HL-60 (cell line): ENCODE data around the gene LLCFC1.

Experiments used
- CTCF ChIP-seq: IDR thresholded peaks from one replicate; pipeline ENCODE4 v1.5.1; 2011; ENCODE audit warnings: low read length, control low read depth, inconsistent platforms; ENCODE audit not compliant: insufficient read depth
- GABPA ChIP-seq: IDR thresholded peaks from 2 replicates; pipeline ENCODE4 v1.6.1; 2012; ENCODE audit warnings: low read depth
- POLR2AphosphoS5 ChIP-seq: IDR thresholded peaks from 2 replicates; pipeline ENCODE4 v1.6.1; 2012; ENCODE audit warnings: low read depth
- REST ChIP-seq: IDR thresholded peaks from 2 replicates; pipeline ENCODE4 v1.6.1; 2012; ENCODE audit warnings: low read depth; ENCODE audit not compliant: insufficient replicate concordance

GRCh38 chr7:142914121-142914520 is 25.2 kb upstream of the LLCFC1 start:
- no peak for TF ChIP-seq CTCF
- no peak for TF ChIP-seq POLR2AphosphoS5
- no peak for TF ChIP-seq REST
- TF ChIP-seq GABPA = no peak
